Tibial nerve (tissue), 4 donors: Measurements from ENCODE around the gene DUSP12.

ENCODE experiments used
- CTCF ChIP-seq, 5 experiments: fragments of 200-600 bp in 3 of 5; fragments of 450-650 bp in 2 of 5; sonication (generic) in 3 of 5; IDR thresholded peaks; one replicate each; pipeline ENCODE4 v1.5.1; 2016 to 2019; ENCODE audit warnings: antibody characterized with exemption in 5 of 5, mild to moderate bottlenecking in 3 of 5, moderate library complexity in 2 of 5
- EP300 ChIP-seq, 2 donors: sonication (generic); formaldehyde crosslinking; IDR thresholded peaks; one replicate each; pipeline ENCODE4 v1.6.1; 2017; ENCODE audit warnings: antibody characterized with exemption in 2 of 2, mild to moderate bottlenecking in 1 of 2

- TF ChIP-seq CTCF (IDR thresholded peaks at IDR 0.05) (no peak), EP300 (IDR thresholded peaks at IDR 0.05) (no peak)
Observed at GRCh38 chr1:161706113-161706481, 43.5 kb upstream of the DUSP12 start.
